IPS DF 4.7 (cell line): ENCODE measurements around the gene DCP1A.
"Not testable (repeated sequence)": the region's sequence is repeated elsewhere in the genome, so short reads cannot be mapped to it uniquely, and the experiment has no call there.

Experiments used
- DNase-seq: peaks from one replicate; pipeline ENCODE4 v3.0.0-alpha.2; 2013; ENCODE audit warnings: low spot score; ENCODE audit errors: extremely low read depth

Gene DCP1A

DNA sequence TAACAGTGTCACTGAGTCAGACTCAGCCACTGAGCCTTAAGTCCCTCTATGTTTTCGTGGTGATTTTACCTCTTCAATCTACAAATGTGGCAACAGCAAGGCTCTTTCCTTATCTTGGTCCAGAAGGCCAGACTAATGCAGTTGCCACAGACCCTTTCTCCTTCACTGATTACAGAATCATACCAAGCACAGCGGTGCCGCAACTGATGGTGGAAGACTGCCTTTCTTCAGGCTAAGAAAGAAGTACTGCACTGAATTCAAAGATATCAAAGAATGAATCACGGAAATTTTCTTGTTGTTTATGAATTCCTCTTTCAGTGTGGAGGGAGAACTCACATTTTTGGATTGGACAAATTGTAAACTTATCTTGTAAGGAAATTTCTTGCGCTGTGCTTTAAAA lies 18.6 kb downstream of the DCP1A start:
- no peak for DNase-seq

DNA sequence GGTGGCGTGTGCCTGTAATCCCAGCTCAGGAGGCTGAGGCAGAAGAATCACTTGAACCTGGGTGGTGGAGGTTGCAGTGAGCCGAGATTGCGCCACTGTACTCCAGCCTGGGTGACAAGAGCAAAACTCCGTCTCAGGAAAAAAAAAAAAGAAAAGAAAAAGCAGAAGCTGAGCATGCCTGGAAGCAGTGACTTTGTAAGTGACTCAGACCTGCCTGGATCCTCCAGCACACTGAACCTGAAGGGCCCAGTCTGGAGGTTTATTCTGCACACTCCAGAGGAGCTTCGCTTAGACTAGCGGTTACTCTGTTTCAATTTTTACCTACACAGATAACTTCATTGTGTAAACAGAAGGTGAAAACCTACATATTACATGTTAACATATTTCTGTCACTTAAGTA lies 19.4 kb downstream of the DCP1A start:
- DNase-seq: not testable (repeated sequence)

GRCh38 chr3:53324105-53324504 lies 23.2 kb downstream of the DCP1A start:
- DNase-seq: no peak

DNA sequence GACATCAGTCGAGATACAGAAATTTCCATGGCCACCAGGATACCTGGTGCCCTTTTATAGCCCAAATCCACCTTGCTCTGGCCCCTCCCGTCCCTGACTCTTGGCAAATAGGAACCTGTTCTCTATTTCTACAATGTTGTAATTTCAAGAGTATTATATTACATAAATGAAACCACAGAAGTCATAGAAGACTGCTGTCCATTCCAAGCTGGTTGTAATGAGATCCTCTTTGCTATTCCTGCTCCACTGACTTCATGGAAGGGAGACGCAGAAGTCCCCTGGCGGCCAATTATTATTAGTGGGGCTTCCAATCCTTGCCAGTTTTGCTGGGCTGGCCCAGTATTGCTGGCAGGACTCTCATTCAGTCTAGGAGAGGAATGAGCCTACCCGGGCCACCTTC lies 26.6 kb downstream of the DCP1A start:
- no peak for DNase-seq

DNA sequence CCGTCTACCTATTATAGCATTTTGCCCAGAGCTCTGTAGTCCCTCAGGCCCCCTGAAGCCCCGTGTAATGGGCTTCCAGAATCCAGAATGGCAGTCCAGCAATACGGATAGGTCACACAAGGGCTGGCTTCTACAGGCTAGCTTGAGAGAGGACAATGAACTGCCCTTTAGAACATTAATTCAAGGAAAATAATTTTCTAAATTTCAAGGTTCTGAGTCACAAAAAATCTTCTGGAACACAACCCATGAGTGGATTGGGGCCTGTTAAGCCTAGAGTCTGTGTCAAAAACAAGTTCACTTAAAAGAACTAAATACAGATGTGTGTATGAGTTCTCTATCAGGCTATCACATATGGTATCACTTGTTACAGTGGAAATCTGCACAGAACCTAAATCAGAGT lies 28.8 kb downstream of the DCP1A start:
- no peak for DNase-seq

- DNase-seq: no peak
Measured at GRCh38 chr3:53312832-53313231, 34.5 kb downstream of the DCP1A start.

DNA sequence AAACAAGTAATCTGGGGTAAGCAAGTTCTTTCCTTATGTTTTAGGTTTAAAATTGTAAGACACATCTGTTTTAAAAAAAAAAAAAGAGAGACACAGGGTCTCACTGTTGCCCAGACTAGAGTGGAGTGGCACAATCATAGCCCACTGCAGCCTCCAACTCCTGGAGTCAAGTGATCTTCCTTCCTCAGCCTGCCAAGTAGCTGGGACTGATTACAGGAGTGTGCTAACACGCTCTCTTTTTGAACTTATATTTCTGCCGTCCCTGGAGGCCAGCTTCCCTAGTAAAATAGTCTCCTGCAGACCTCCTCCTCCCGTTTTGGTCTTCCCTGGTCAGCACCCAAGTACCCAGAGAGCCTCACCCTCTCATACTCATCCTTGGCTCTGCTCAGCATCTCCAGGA lies 35.5 kb downstream of the DCP1A start:
- DNase-seq: no peak

DNA sequence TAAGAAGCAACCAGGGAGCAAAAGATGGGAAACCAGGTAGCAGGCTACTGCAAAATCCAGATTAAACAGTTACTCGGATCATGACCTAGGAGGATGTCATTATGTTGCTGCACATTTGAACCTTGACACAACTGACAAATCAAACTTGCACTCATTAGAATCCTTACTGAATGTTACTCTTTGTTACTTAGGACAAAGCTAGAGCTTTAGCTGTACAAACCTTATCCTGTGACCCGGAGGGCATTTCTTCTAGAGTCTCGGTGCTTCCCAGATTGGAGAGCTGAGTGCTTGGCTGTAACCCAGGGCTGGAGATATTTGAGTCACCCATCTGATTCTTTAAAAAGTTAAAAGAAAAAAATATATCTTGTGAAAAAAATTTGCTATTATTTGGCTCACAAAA lies 43.4 kb downstream of the DCP1A start:
- DNase-seq: no peak

DNA sequence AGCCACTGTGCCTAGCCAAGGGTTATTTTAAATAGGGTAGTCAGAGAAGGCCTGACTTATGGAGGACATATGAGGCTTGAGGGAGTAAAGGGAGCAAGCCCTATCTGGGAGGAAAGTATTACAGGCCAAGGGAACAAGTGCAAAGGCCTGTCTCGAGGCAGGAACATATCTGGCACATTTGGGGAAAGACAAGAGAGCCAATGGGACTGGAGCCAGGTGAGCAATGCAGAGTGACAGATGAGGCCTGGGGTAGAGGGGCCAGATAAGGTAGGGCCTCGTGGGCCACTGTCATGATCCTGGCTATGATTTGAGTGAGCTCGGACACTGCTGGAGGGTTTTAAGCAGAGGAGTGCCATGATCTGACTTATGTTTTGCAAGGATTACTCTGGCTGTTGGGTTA lies 43.8 kb downstream of the DCP1A start:
- no peak for DNase-seq

DNA sequence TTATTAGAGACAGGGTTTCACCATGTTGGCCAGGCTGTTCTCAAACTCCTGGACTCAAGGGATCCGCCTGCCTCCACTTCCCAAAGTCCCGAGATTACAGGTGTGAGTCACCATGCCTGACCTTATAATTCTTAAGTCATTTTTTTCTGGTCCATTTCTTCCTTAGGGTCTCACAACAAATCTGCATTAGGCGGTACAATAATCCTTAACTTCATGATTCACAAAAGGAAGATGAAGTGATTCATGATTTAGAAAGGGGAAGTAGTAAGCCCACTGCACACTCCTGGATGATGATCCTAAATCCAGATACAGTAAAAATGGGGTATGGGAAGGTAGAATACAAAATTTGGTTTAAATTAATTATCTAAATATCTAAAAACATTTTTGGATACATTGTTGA lies 46.5 kb downstream of the DCP1A start:
- DNase-seq: no peak

- not testable (repeated sequence) for DNase-seq
Measured at GRCh38 chr3:53299611-53300023, 47.7 kb downstream of the DCP1A start.

GRCh38 chr3:53295410-53295809 lies 51.9 kb downstream of the DCP1A start:
- DNase-seq: no peak

DNA sequence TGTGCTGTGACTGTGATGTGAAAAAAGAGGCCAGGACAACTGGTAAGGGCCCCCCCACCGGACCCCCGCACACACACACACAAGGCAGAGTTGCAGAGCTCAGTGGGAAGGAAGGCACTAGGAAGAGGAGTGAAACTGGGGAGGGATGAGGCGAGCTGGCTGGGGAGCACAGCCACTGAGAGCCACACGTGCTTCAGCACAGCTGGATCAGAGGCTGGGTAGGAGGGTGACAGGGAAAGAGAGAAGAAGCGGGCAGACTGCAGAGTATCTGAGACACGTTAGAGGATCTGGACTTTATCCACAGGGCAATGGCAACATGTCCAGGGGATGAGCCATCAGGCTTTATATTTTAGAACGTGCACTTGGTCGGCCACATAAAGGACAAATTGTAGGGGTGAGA lies 53.5 kb downstream of the DCP1A start:
- DNase-seq: no peak

DNA sequence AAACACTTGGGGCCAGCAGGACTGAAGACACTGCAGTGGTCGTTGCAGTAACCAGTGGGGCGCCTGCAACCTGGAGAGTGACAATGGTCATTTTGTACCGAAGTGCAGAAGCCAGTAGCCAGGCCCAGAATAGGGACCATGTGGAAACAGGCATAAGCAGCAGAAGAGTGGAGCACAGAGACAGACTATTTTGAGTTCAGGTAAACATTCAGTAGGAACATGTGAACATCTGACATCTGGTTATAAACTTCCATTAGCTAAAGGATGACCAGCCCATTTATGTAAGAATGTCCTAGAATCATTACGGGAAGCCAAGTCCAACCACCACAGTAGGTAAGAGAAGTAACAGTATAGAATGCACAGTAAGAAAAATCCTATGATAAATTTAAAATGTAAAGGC lies 59.1 kb downstream of the DCP1A start:
- DNase-seq: no peak

GRCh38 chr3:53287131-53287629 lies 60.2 kb downstream of the DCP1A start:
- DNase-seq: no peak

DNA sequence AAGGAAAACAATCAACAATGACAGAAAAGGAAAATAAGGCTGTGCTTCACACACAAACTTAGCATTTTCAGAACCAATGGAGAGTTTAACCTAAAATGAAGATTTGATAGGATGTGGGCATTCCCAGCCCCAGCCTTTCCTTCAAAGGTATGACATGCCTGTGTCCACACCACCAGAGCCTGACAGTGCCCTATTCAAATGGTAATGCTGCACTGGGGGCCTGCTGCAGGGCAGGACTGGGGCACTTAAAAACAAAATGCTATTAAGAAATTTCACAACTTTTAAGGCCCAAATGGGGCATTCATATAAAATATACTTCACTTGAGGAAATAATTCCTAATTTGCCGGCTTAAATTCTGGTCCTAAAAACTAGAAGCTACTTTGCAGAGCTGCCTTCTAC lies 60.6 kb downstream of the DCP1A start:
- DNase-seq: no peak

GRCh38 chr3:53282581-53282980 lies 64.8 kb downstream of the DCP1A start:
- no peak for DNase-seq

GRCh38 chr3:53278667-53279066 lies 68.7 kb downstream of the DCP1A start:
- no peak for DNase-seq

- no peak for DNase-seq
Measured at GRCh38 chr3:53274938-53275605, 72.3 kb downstream of the DCP1A start.

DNA sequence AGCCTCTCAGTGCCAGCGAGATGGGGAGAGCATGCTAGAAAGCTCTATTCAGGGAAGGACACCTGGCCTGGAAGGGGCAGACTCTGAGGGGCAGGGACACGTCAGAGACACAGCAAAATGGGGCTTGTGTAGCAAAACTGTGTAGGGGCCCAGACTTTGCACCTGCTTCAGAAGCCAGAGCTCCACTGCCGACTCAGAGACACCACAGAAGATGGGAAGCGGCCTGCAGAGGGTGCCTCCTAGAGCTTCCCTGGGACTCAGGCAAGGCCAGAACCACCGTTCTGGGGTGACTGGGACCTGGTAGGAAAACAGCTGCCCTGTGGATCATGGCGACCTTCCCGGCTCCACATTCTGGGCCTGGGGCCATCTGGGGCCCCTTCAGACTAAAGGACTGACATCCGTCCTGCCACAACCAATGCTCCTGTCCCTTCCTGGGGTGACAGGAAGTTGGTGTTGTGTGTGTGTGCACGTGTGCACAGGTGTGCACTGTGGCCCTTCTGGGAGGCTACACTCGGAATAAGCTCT lies 74.1 kb downstream of the DCP1A start:
- no peak for DNase-seq

DNA sequence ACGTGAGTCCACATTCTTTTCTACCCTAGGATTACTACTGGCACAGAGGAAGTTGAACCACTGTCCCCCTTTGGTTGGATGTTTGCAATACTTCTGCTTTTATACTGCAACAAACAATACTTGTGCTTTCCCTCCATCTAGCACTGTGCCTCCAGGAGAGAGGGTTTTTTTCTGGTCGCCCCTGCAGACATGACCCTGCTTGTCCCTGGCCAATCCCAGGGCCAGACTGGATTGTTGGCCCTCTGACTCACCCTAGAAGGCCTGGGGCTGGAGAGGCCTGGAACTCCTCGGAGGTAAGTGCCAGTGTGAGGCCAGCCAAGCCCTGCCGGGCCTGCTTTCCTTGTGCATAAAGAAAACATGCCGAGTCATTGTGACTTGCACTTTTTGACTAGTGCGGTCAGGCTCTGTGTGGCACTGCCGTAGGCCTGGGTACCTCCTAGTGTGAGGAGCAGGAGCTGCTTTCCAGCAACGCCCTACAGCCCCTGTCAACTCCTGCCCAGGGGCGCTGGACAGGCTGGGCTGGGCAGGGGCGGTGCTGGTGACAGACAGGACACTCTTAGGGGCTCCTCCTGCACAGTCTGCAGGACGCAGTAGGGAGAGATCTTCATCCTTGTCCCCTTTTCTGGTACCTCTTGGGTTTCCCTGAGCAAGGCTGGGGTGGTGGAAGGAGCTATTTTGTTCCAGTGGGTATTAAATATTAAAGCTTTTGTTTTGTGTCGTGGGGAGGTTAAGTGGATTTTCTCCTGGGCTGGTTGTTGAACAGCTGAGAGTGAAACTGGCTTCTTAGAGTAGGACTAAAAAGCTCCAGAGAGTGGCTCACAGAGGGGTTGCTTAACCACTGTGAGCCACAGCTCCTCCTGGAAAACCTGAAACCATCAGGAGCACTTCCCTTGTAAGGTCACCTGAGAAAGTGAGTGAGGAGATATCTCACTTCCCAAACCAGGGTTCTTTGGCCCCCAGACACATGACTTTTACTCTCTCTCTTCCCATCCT lies 77.2 kb downstream of the DCP1A start:
- peak; percentile 95 for DNase-seq

DNA sequence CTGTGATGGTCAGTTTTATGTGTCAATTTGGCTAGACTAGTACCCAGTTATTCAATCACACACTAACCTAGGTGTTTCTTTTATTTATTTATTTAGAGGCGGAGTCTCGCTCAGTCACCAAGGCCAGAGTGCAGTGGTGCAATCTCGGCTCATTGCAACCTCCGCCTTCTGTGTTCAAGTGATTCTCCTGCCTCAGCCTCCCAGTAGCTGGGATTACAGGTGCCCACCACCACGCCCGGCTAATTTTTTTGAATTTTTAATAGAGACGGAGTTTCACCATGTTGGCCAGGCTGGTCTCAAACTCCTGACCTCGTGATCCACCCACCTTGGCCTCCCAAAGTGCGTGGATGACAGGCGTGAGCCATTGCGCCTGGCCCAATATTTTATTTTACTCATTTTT lies 78.2 kb downstream of the DCP1A start:
- not testable (repeated sequence) for DNase-seq
